T-helper 1 cell (primary cell): ENCODE measurements around the gene RDH11.
A peak's percentile ranks its signal among the peaks of the same experiment; 100 is the strongest.

Experiments
- DNase-seq, 5 donors: peaks; one replicate each; pipeline ENCODE4 v3.0.0-alpha.2; 2012 to 2020

RDH11 gene

DNA sequence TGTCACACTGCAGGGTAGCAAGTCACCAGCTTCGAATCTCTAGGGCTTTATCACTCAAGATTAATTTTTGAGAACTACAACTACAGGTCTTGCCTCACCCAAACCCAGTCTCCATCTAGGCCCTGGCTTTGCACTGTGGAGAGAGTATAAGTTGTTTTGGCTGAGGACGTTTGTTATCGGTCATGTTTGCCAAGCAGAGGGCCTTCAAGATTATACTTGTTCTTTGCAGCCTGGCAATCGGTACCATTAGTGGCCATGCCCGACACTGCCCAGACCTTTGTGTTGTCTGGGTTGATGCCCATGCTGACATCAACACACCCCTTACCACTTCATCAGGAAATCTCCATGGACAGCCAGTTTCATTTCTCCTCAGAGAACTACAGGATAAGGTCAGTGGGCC is 50.1 kb downstream of the RDH11 start:
- DNase-seq: no peak

- no peak for DNase-seq
These were observed 51.1 kb downstream of the RDH11 start for GRCh38 chr14:67644428-67644827.

- no peak for DNase-seq
These were observed 51.9 kb downstream of the RDH11 start for GRCh38 chr14:67643713-67644112.

- DNase-seq: peak in 1 of 5 donors; percentile 12
These were observed 53.4 kb downstream of the RDH11 start for GRCh38 chr14:67641902-67642749.

- no peak for DNase-seq
These were observed 54.1 kb downstream of the RDH11 start for GRCh38 chr14:67641480-67641879.

DNA sequence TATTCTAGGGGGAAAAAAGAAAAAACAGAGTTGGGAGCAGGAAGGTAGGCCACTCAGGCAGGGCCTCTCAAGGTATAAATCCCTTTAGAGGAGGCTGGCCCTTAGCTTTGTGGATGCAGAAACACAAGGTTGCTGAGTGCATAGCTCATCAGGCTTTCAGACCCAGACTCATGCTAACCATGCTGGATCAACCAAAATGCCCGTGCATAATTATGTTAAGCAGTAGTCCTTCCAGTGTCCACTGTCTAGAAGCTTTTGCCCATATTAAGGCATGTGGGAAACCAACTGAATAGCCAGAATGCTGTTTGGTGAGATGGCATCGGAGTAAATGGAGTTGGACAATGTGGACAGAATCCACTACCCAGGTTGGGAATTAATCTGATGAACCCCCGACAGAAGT is 56.9 kb downstream of the RDH11 start:
- DNase-seq: no peak

DNA sequence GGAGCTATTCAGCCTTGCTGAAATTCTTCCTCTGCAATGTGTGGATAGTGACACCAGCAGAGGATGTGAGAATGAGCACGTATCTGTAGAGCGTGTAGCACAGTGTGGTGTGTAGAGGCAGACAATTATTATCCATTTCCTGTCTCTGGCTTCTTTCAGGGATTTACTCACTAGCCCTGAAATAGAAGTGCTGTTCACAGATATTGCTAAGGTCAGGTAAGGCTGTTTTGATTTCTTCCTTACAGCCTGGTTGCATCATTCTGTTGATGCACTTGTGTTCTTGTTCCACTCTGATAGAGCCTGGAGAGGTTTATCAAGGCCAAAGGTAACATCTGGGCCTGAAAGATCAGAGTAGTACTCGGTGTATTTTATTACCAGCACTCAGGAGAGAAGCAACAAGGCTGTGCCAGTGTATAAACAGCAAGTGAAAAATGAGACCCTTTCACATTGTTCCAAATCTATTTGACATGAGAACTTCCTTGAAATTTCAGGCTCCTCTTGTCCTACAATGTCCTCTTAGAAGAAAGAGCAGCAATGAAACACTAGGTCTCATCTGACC is 59.1 kb downstream of the RDH11 start:
- DNase-seq: peak in 1 of 5 donors; percentile 37

GRCh38 chr14:67633451-67634147 is 62.0 kb downstream of the RDH11 start:
- no peak for DNase-seq

DNA sequence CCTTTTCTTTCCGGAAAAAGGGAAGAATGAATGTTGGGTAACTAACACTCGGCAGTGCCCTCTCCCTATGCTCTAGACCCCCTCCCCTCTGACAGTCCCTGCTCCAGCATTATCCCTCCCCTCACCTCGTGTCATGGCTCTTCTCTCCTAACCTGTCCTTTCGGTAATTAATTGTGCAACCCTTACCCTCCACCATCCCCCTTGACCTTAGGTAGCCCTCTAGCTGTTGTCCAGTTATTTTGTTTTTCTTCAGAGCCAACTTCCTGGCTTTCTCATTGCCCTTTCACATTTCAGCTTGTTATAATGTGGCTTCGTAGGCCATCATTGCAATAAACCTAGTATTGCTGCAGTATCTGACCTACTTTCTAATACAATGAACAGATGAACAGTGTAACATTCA is 64.6 kb downstream of the RDH11 start:
- no peak for DNase-seq

GRCh38 chr14:67630186-67630585 is 65.4 kb downstream of the RDH11 start:
- DNase-seq: no peak

DNA sequence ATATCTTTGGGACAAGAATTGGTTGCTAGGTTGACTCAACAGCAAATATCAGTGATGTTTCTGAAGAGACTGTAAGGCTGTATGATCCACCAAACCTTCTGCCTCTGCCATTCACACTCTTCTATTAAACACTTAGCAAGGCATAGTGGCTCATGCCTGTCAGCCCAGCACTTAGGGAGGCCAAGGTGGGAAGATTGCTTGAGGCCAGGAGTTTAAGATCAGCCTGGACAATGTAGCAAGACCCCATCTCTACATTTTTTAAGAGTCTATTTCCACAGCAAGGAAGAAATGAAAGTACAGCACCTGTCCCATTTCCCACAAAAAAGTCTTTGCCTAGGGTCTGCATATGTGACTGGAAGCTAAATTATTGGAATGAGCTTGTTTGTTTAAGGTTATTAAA is 68.0 kb downstream of the RDH11 start:
- DNase-seq: no peak
